Measurements from ENCODE around the gene DOK4. TPM values are rescaled to one million over a fixed set of nuclear protein-coding genes. Genes with fewer than 3 reads are reported as not detected.
A peak's percentile ranks its signal among the peaks of the same experiment; 100 is the strongest.

DOK4 gene
- total RNA-seq, 1 experiment from 2014 or later, result 14.4 TPM

- TF ChIP-seq RAD21 (IDR thresholded peaks at IDR 0.05; ENCODE audit: low read depth), result no peak
- peak; percentile 58; the same call in 1 of the 2 replicates for TF ChIP-seq POLR2AphosphoS5 (IDR thresholded peaks at IDR 0.05; ENCODE audit: low read depth, low read length)
- no peak for TF ChIP-seq REST (IDR thresholded peaks at IDR 0.05; ENCODE audit: low read depth)
- TF ChIP-seq MAX (IDR thresholded peaks at IDR 0.05), result no peak; the same call in 1 of the 2 replicates
- TF ChIP-seq ZFX (IDR thresholded peaks at IDR 0.05), result 0 out of 2 replicates have a peak, but pooled peaks have one; percentile 53
- no peak for DNase-seq (ENCODE audit: low read depth, low spot score)
- H3K9ac ChIP-seq (ENCODE audit: low read length), result peak overlapping the region; percentile 62
- H3K27me3 ChIP-seq (ENCODE audit: insufficient read depth, low read length), result no peaks in the 10 kb centered on the region
- peaks cover 12% of the 10 kb centered on the region; the same call in 1 of the 2 replicates for H3K79me2 ChIP-seq (ENCODE audit: insufficient read depth, low read length)
- no TSS peak for BruUV-seq (replicated peaks)
- H3K9me2 ChIP-seq (ENCODE audit: insufficient read depth), result no peaks in the 10 kb centered on the region
- no peaks in the 10 kb centered on the region for H4K20me1 ChIP-seq (ENCODE audit: insufficient read depth)
- POLR2A ChIA-PET, result interaction anchor here (0.5 kb wide), 1 partner anchor 39 kb away, joined by 3 read pairs; no protein-coding TSS in a partner anchor
- H3K36me3 ChIP-seq (ENCODE audit: control insufficient read depth in 1 of 2, insufficient read depth in 2 of 2, low read length in 2 of 2), result peaks cover 0 to 4% of the 10 kb centered on the region in 2 experiments; a peak in 1 of 4 replicates
- no peak overlapping the region for H2AFZ ChIP-seq (ENCODE audit: low read depth, low read length, poor library complexity, severe bottlenecking)
- H3K4me2 ChIP-seq (ENCODE audit: low read length), result peak overlapping the region; percentile 77
- ATAC-seq, result peak; percentile 72
- H3K4me1 ChIP-seq (ENCODE audit: control insufficient read depth in 1 of 2, insufficient read depth in 2 of 2, low read length in 2 of 2), result peaks cover 8 to 38% of the 10 kb centered on the region in 2 experiments
- H3K27ac ChIP-seq (ENCODE audit: low read depth, low read length), result peak overlapping the region; percentile 82
- H3K9me3 ChIP-seq (ENCODE audit: control insufficient read depth in 1 of 2, insufficient read depth in 1 of 2, low read depth in 1 of 2, low read length in 2 of 2), result no peaks in the 10 kb centered on the region
- RAD21 ChIA-PET (ENCODE audit: low non-redundant PET in 1 of 2, low total read pairs in 2 of 2, uncharacterized antibody in 2 of 2, unreplicated experiment in 2 of 2), result interaction anchor here in 1 of 2 experiments (0.7 kb wide), 1 partner anchor 82 kb away, joined by 3 read pairs; the partner anchor contains the start of genes CIAPIN1 and COQ9
- intact Hi-C loops (cut with micrococcal nuclease), result no loop called here
- CTCF ChIA-PET, result interaction anchor here (1.4 to 1.7 kb wide), 2 partner anchors 9 to 106 kb away, joined by 3 to 7 read pairs; no protein-coding TSS in a partner anchor
- peak overlapping the region; percentile 55 to 64 for H3K4me3 ChIP-seq (replicated peaks in 1 of 2; ENCODE audit: low read depth in 1 of 2, low read length in 2 of 2)
Observed at GRCh38 chr16:57528499-57529390, 42.5 kb upstream of the DOK4 start.
